ENCODE results near the gene CNDP2.

Gene CNDP2

DNA sequence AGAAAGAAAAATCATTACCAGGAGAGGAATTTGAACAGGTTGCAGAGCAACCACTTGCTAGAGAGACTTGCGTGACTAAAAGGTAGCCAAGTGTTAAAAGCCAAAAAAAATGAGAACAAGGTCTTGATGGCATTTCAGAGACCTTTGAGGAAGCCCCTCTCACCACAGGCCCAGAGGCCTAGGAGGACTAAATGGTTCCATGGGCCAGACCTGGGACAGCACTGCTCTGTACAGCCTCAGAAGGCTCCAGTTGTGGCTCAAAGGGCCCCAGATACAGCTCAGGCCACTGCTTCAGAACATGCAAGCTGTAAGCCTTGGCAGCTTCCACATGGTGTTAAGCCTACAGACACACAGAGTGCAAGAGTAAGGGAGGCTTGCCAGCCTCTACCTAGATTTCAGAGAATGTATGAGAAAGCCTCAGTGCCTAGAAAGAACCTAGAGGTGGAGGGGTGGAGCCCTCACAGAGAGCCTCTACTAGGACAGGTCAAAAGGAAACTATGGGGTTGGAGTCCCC lies 53.5 kb downstream of the CNDP2 start (continued):
- no peak for TF ChIP-seq BACH2 (CRISPR knock-in tag; IDR thresholded peaks at IDR 0.05; ENCODE audit: borderline replicate concordance)

DNA sequence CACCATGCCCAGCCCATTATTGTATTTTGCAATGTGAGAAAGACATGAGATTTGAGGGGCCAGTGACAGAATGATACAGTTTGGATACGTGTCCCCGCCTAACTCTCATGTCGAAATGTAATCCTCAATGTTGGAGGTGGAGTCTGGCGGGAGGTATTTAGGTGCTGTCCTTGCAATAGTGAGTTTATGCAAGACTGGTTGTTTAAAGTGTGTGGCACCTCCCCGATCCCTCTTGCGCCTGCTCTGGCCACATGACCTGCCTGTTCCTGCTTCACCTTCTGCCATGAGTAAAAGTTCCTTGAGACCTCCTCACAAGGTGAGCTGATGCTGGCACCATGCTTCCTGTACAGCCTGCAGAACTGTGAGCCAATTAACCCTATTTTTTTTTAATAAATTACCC lies 54.7 kb downstream of the CNDP2 start:
- TF ChIP-seq ZNF565 (CRISPR knock-in tag; conservative IDR thresholded peaks at IDR 0.05; ENCODE audit: low read depth), result no peak
- no peak for TF ChIP-seq ESRRG (CRISPR knock-in tag; IDR thresholded peaks at IDR 0.05)
- TF ChIP-seq PPARA (CRISPR knock-in tag; IDR thresholded peaks at IDR 0.05; ENCODE audit: borderline replicate concordance), result no peak
- TF ChIP-seq TSHZ2 (CRISPR knock-in tag; IDR thresholded peaks at IDR 0.05), result no peak
- TF ChIP-seq, protein P1, sequence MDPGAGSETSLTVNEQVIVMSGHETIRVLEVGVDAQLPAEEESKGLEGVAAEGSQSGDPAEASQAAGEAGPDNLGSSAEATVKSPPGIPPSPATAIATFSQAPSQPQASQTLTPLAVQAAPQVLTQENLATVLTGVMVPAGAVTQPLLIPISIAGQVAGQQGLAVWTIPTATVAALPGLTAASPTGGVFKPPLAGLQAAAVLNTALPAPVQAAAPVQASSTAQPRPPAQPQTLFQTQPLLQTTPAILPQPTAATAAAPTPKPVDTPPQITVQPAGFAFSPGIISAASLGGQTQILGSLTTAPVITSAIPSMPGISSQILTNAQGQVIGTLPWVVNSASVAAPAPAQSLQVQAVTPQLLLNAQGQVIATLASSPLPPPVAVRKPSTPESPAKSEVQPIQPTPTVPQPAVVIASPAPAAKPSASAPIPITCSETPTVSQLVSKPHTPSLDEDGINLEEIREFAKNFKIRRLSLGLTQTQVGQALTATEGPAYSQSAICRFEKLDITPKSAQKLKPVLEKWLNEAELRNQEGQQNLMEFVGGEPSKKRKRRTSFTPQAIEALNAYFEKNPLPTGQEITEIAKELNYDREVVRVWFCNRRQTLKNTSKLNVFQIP (CRISPR knock-in tag; IDR thresholded peaks at IDR 0.05; ENCODE audit: borderline replicate concordance, low read depth), result no peak
- no peak for TF ChIP-seq TOX (CRISPR knock-in tag; IDR thresholded peaks at IDR 0.05; ENCODE audit: borderline replicate concordance)
- TF ChIP-seq ARNTL (CRISPR knock-in tag; IDR thresholded peaks at IDR 0.05; ENCODE audit: borderline replicate concordance, low read depth), result no peak
- no peak for TF ChIP-seq BACH2 (CRISPR knock-in tag; IDR thresholded peaks at IDR 0.05; ENCODE audit: borderline replicate concordance)
- no peak for TF ChIP-seq ISL1 (CRISPR knock-in tag; IDR thresholded peaks at IDR 0.05)
- no peak for TF ChIP-seq ZNF8 (CRISPR knock-in tag; IDR thresholded peaks at IDR 0.05)
- TF ChIP-seq ZC3H10 (CRISPR knock-in tag; IDR thresholded peaks at IDR 0.05), result no peak
- no peak for TF ChIP-seq CSRNP3 (CRISPR knock-in tag; IDR thresholded peaks at IDR 0.05)
- TF ChIP-seq, protein P2, sequence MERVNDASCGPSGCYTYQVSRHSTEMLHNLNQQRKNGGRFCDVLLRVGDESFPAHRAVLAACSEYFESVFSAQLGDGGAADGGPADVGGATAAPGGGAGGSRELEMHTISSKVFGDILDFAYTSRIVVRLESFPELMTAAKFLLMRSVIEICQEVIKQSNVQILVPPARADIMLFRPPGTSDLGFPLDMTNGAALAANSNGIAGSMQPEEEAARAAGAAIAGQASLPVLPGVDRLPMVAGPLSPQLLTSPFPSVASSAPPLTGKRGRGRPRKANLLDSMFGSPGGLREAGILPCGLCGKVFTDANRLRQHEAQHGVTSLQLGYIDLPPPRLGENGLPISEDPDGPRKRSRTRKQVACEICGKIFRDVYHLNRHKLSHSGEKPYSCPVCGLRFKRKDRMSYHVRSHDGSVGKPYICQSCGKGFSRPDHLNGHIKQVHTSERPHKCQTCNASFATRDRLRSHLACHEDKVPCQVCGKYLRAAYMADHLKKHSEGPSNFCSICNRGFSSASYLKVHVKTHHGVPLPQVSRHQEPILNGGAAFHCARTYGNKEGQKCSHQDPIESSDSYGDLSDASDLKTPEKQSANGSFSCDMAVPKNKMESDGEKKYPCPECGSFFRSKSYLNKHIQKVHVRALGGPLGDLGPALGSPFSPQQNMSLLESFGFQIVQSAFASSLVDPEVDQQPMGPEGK (CRISPR knock-in tag; IDR thresholded peaks at IDR 0.05; ENCODE audit: borderline replicate concordance), result no peak
- no peak for TF ChIP-seq GLIS3 (CRISPR knock-in tag; IDR thresholded peaks at IDR 0.05)
- no peak for ATAC-seq

DNA sequence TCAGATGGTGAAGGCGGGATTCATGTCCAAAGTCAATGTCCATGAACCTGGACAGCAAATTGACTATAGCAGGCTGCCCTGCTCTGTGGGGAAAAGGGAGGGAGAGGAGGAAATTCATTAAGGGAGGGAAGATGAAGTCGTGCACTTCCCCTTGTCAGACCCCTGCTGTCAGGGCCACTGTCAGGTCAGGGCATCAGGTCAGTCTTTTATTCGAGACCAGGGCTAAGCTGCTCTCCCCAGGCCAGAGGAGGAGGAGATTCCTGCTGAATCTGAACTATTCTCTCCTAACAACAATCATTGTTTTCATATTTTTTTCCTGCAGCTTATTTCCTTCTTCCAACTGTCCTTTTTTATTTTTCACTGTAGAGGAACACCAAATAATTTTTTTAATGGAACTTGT lies 55.3 kb downstream of the CNDP2 start:
- no peak for ATAC-seq
- no peak for TF ChIP-seq SNAI2 (CRISPR knock-in tag; IDR thresholded peaks at IDR 0.05)
- no peak for TF ChIP-seq BACH2 (CRISPR knock-in tag; IDR thresholded peaks at IDR 0.05; ENCODE audit: borderline replicate concordance)
- TF ChIP-seq CREB5 (CRISPR knock-in tag; IDR thresholded peaks at IDR 0.05; ENCODE audit: low read depth), result no peak
- no peak for TF ChIP-seq ZFP30 (CRISPR knock-in tag; IDR thresholded peaks at IDR 0.05)
- TF ChIP-seq ZNF8 (CRISPR knock-in tag; IDR thresholded peaks at IDR 0.05), result no peak
- no peak for TF ChIP-seq CSDC2 (CRISPR knock-in tag; IDR thresholded peaks at IDR 0.05)
- TF ChIP-seq TCF4 (CRISPR knock-in tag; IDR thresholded peaks at IDR 0.05; ENCODE audit: borderline replicate concordance), result no peak
- no peak for TF ChIP-seq ZNF70 (CRISPR knock-in tag; IDR thresholded peaks at IDR 0.05)
- TF ChIP-seq, protein P2 (CRISPR knock-in tag; IDR thresholded peaks at IDR 0.05; ENCODE audit: borderline replicate concordance), result no peak
- TF ChIP-seq TSHZ2 (CRISPR knock-in tag; IDR thresholded peaks at IDR 0.05), result no peak
- no peak for TF ChIP-seq ZNF565 (CRISPR knock-in tag; conservative IDR thresholded peaks at IDR 0.05; ENCODE audit: low read depth)
- TF ChIP-seq ESRRG (CRISPR knock-in tag; IDR thresholded peaks at IDR 0.05), result no peak
- no peak for TF ChIP-seq ISL1 (CRISPR knock-in tag; IDR thresholded peaks at IDR 0.05)

All from SK-N-SH treated with all-trans-retinoic acid at 6 μM for 48 hours (cell line).